Smooth muscle cell (in vitro differentiated cells): ENCODE measurements around the gene TRPC6. TPM values are rescaled to one million over a fixed set of nuclear protein-coding genes. Genes with fewer than 3 reads are reported as not detected.
A peak's percentile ranks its signal among the peaks of the same experiment; 100 is the strongest.

ENCODE experiments used
- DNase-seq: peaks from one replicate; lab custom pipeline; 2025; ENCODE audit not compliant: unreplicated experiment; lab: John Stamatoyannopoulos, UW
- H2AFZ ChIP-seq: fragments of 200-600 bp; sonication (generic); 2 replicates; pipeline ENCODE4 v1.6.0; 2016; ENCODE audit warnings: antibody characterized with exemption, low read depth, mild to moderate bottlenecking
- H3F3A ChIP-seq: fragments of 200-600 bp; sonication (generic); 2 replicates; pipeline ENCODE4 v1.6.0; 2017; ENCODE audit warnings: antibody characterized with exemption, low read depth
- H3K27ac ChIP-seq: fragments of 200-600 bp; sonication (generic); 2 replicates; pipeline ENCODE4 v1.5.1; 2016; ENCODE audit warnings: low read depth, mild to moderate bottlenecking
- H3K27me3 ChIP-seq: fragments of 200-600 bp; sonication (generic); 2 replicates; pipeline ENCODE4 v1.6.1; 2016; ENCODE audit warnings: low read depth, mild to moderate bottlenecking
- H3K36me3 ChIP-seq: fragments of 200-600 bp; sonication (generic); 2 replicates; pipeline ENCODE4 v1.5.1; 2016; ENCODE audit warnings: low read depth
- H3K4me1 ChIP-seq: fragments of 200-600 bp; sonication (generic); 2 replicates; pipeline ENCODE4 v1.5.1; 2016; ENCODE audit warnings: low read depth
- H3K4me2 ChIP-seq: fragments of 200-600 bp; sonication (generic); 2 replicates; pipeline ENCODE4 v1.6.0; 2016; ENCODE audit warnings: mild to moderate bottlenecking
- H3K4me3 ChIP-seq: fragments of 200-600 bp; sonication (generic); 2 replicates; pipeline ENCODE4 v1.5.1; 2016; ENCODE audit warnings: mild to moderate bottlenecking
- H3K79me2 ChIP-seq: fragments of 200-600 bp; sonication (generic); 2 replicates; pipeline ENCODE4 v1.6.0; 2016; ENCODE audit warnings: low read depth, mild to moderate bottlenecking
- H3K9ac ChIP-seq: fragments of 200-600 bp; sonication (generic); 2 replicates; pipeline ENCODE4 v1.6.0; 2016; ENCODE audit warnings: low read depth
- H3K9me3 ChIP-seq: fragments of 200-600 bp; sonication (generic); replicated peaks from 2 replicates; pipeline ENCODE4 v1.5.1; 2016; ENCODE audit warnings: low read depth
- H4K20me1 ChIP-seq: fragments of 200-600 bp; sonication (generic); 2 replicates; pipeline ENCODE4 v1.6.0; 2016; ENCODE audit warnings: low read depth
- WGBS: methylation state at CpG from one replicate; pipeline ENCODE4 v1.1.7; 2016; ENCODE audit warnings: low lambda C conversion rate; 5-methylcytosine and 5-hydroxymethylcytosine counted together
- polyA plus RNA-seq: library from polyadenylated mRNA; unstranded; fragments of >200 nt; fragmentation: Nextera tagmentation; extraction: Ambion mirVana; gene quantifications from 2 replicates; pipeline ENCODE4 v1.2.1, GENCODE V29; 2016
- total RNA-seq: library from RNA; depleted of rRNA; stranded (reverse); fragments of >200 nt; gene quantifications from 2 replicates; pipeline ENCODE4 v1.2.3, GENCODE V29; 2014
- TF ChIP-seq, protein P1 (sequence below): fragments of 200-600 bp; sonication (generic); IDR thresholded peaks from 2 replicates; pipeline ENCODE4 v1.5.1; 2017; ENCODE audit warnings: borderline replicate concordance, mild to moderate bottlenecking, antibody characterized with exemption; ENCODE audit not compliant: insufficient read depth, poor library complexity, severe bottlenecking

Gene TRPC6
- total and polyA plus RNA-seq, 2 experiments from 2014 or later = 0.18 TPM; not detected in 1

- no peaks in the 10 kb centered on the region for H3F3A ChIP-seq
- no peak for DNase-seq
- H3K27me3 ChIP-seq = no peaks in the 10 kb centered on the region
- no peaks in the 10 kb centered on the region for H3K79me2 ChIP-seq
- no peak overlapping the region for H3K4me3 ChIP-seq
- no peaks in the 10 kb centered on the region for H3K36me3 ChIP-seq
- no peaks in the 10 kb centered on the region for H4K20me1 ChIP-seq
- H3K4me2 ChIP-seq = no peak overlapping the region
- no peaks in the 10 kb centered on the region for H3K9me3 ChIP-seq
- WGBS = 52% methylated on average over 6 of the region's 6 CpGs
- H3K4me1 ChIP-seq = no peaks in the 10 kb centered on the region
- TF ChIP-seq, protein P1, sequence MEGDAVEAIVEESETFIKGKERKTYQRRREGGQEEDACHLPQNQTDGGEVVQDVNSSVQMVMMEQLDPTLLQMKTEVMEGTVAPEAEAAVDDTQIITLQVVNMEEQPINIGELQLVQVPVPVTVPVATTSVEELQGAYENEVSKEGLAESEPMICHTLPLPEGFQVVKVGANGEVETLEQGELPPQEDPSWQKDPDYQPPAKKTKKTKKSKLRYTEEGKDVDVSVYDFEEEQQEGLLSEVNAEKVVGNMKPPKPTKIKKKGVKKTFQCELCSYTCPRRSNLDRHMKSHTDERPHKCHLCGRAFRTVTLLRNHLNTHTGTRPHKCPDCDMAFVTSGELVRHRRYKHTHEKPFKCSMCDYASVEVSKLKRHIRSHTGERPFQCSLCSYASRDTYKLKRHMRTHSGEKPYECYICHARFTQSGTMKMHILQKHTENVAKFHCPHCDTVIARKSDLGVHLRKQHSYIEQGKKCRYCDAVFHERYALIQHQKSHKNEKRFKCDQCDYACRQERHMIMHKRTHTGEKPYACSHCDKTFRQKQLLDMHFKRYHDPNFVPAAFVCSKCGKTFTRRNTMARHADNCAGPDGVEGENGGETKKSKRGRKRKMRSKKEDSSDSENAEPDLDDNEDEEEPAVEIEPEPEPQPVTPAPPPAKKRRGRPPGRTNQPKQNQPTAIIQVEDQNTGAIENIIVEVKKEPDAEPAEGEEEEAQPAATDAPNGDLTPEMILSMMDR = no peak
- peak overlapping the region; percentile 36 for H3K9ac ChIP-seq
- no peak overlapping the region for H2AFZ ChIP-seq
- H3K27ac ChIP-seq = peak overlapping the region; percentile 73
Measured at GRCh38 chr11:101617735-101618332, 34.0 kb upstream of the TRPC6 start.

- H2AFZ ChIP-seq = no peak overlapping the region
- H3K4me1 ChIP-seq = no peaks in the 10 kb centered on the region
- no peaks in the 10 kb centered on the region for H3K9me3 ChIP-seq
- DNase-seq = no peak
- WGBS = 82% methylated on average over 1 of the region's 1 CpG
- H3K27me3 ChIP-seq = no peaks in the 10 kb centered on the region
- H3K36me3 ChIP-seq = no peaks in the 10 kb centered on the region
- no peak overlapping the region for H3K4me2 ChIP-seq
- H3K9ac ChIP-seq = no peak overlapping the region
- no peaks in the 10 kb centered on the region for H3K79me2 ChIP-seq
- H3F3A ChIP-seq = no peaks in the 10 kb centered on the region
- no peak overlapping the region for H3K27ac ChIP-seq
- TF ChIP-seq, protein P1 = no peak
- H4K20me1 ChIP-seq = no peaks in the 10 kb centered on the region
- H3K4me3 ChIP-seq = no peak overlapping the region
Measured at GRCh38 chr11:101612481-101612880, 28.7 kb upstream of the TRPC6 start.

DNA sequence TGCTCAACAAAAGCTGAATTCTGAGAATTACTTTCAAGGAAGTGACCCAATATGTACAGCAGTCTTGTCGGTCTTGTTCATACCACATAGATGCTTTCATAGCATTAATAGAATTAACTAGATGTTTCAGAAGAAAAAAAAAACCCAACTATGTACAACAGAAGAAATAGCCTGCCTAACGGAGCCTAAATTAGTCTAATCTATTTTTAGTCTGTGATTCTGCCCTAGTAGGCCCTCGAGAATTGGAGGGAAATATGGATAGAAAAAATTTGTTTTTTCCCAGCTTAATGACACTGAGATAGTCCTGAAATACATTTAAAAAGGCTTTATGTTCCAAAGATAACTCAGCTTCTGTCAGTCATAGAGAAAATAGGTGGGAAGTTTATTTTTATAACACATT is 17.1 kb upstream of the TRPC6 start:
- H2AFZ ChIP-seq = no peak overlapping the region
- no peak for DNase-seq
- H3K27ac ChIP-seq = no peak overlapping the region
- H3K4me3 ChIP-seq = no peak overlapping the region
- H3K4me1 ChIP-seq = no peaks in the 10 kb centered on the region
- H3K36me3 ChIP-seq = no peaks in the 10 kb centered on the region
- no peaks in the 10 kb centered on the region for H3K9me3 ChIP-seq
- no peak overlapping the region for H3K4me2 ChIP-seq
- no peaks in the 10 kb centered on the region for H3K27me3 ChIP-seq
- peaks cover 9% of the 10 kb centered on the region for H3F3A ChIP-seq
- WGBS = 53% methylated on average over 3 of the region's 3 CpGs
- H4K20me1 ChIP-seq = no peaks in the 10 kb centered on the region
- TF ChIP-seq, protein P1 = no peak
- no peak overlapping the region for H3K9ac ChIP-seq
- H3K79me2 ChIP-seq = no peaks in the 10 kb centered on the region

DNA sequence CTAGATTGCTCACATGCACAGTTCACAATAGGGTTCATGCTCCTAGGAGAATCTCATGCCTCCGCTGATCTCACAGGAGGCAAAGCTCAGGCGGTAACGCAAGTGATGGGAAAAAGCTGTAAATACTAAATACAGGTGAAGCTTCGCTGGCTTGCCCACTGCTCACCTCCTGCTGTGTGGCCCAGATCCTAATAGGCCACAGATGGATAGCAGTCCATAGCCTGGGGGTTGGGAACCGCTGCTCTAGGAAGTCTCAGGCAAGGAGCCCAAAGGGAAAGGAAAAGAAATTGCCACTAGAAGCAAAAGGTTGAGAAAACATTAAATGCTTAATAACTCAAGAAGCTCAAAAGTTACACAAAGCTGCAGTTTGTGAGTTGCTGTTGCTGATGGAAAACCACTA is 3.2 kb upstream of the TRPC6 start:
- H3K4me3 ChIP-seq = no peak overlapping the region
- H3K9ac ChIP-seq = no peak overlapping the region
- H3K27me3 ChIP-seq = peaks cover 60% of the 10 kb centered on the region
- no peaks in the 10 kb centered on the region for H3K4me1 ChIP-seq
- no peaks in the 10 kb centered on the region for H3K9me3 ChIP-seq
- no peak for DNase-seq
- H3K4me2 ChIP-seq = no peak overlapping the region
- H3K79me2 ChIP-seq = no peaks in the 10 kb centered on the region
- no peaks in the 10 kb centered on the region for H3F3A ChIP-seq
- TF ChIP-seq, protein P1 = no peak
- H3K36me3 ChIP-seq = no peaks in the 10 kb centered on the region
- no peak overlapping the region for H2AFZ ChIP-seq
- H4K20me1 ChIP-seq = no peaks in the 10 kb centered on the region
- no peak overlapping the region for H3K27ac ChIP-seq
- 84% methylated on average over 5 of the region's 5 CpGs for WGBS
